Muscle of back (tissue), 10 donors: ENCODE measurements around the gene KLHDC7A. TPM values are rescaled to one million over a fixed set of nuclear protein-coding genes. Genes with fewer than 3 reads are reported as not detected.

Source experiments
- polyA plus RNA-seq, 10 donors: library from polyadenylated mRNA; unstranded; fragments of 120-200 nt; gene quantifications; one replicate each; pipeline ENCODE4 v1.2.1, GENCODE V29; 2013; ENCODE audit not compliant: insufficient read length in 10 of 10

KLHDC7A gene
- polyA plus RNA-seq, 10 donors, result 0.03 to 0.04 TPM; not detected in 8

Other genes with a start within 250 kb of the KLHDC7A start
- gene PAX7, start 149.9 kb downstream of the KLHDC7A start, polyA plus RNA-seq, result 10 to 100 TPM; 38.4 to 63.1 (median 43.3) TPM